ENCODE data around the gene NDFIP2.

DNA sequence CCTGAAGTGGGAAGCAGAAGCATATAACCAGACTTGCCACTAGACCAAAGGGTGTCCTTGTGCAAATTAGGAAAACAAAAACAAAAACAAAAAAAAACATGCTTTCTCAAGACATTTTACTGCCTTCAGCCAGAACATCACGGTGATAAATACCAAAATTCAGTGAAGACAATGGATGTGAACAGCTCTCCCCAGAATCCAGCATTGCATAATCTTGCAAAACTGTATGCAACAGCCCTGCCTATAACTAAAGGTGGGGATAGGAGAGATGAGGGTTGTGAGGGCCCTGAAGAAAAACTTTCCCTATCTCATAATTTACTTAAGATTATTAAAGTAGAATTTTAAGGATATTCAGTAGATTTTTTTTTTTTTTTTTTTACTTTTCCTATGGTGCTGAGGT is 24.9 kb upstream of the NDFIP2 start:
- no peak for TF ChIP-seq EZH2 (IDR thresholded peaks at IDR 0.05; ENCODE audit: low read depth)
- TF ChIP-seq, protein P1, sequence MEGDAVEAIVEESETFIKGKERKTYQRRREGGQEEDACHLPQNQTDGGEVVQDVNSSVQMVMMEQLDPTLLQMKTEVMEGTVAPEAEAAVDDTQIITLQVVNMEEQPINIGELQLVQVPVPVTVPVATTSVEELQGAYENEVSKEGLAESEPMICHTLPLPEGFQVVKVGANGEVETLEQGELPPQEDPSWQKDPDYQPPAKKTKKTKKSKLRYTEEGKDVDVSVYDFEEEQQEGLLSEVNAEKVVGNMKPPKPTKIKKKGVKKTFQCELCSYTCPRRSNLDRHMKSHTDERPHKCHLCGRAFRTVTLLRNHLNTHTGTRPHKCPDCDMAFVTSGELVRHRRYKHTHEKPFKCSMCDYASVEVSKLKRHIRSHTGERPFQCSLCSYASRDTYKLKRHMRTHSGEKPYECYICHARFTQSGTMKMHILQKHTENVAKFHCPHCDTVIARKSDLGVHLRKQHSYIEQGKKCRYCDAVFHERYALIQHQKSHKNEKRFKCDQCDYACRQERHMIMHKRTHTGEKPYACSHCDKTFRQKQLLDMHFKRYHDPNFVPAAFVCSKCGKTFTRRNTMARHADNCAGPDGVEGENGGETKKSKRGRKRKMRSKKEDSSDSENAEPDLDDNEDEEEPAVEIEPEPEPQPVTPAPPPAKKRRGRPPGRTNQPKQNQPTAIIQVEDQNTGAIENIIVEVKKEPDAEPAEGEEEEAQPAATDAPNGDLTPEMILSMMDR (conservative IDR thresholded peaks at IDR 0.05): no peak
